Measurements from ENCODE around the gene ABHD12. TPM values are rescaled to one million over a fixed set of nuclear protein-coding genes. Genes with fewer than 3 reads are reported as not detected.

Gene ABHD12
- total RNA-seq, 2 donors from 2014 or later: 11.2 to 23.0 TPM

DNA sequence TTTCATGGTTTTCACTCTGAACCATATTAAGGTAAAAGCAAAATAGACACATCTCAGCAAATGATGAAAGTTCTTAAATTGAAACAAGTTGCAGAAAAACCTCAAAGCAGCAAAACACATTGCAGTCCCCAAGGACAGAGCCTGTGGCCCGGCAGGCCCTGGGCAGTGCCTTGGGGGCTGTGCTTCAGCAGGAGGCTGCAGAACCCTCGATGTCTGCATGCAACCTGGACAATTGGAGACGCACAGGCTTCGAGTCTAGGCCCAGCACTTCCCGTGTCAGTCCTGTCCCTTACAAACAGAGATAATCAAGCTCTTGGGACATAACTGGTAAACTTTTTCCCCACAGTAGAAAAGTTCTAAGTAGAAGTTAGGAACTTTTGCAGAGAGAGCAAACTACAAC lies 133.5 kb downstream of the ABHD12 start:
- Mint-ChIP-seq H3K4me3 (no peak overlapping the region), H3K4me1 (no peaks in the 10 kb centered on the region), H3K27ac (no peak overlapping the region), H3K36me3 (ENCODE audit: low read depth) (peaks cover 35% of the 10 kb centered on the region), H3K27me3 (no peaks in the 10 kb centered on the region), H3K9me3 (no peaks in the 10 kb centered on the region)
- no peak for ATAC-seq (replicated peaks)

DNA sequence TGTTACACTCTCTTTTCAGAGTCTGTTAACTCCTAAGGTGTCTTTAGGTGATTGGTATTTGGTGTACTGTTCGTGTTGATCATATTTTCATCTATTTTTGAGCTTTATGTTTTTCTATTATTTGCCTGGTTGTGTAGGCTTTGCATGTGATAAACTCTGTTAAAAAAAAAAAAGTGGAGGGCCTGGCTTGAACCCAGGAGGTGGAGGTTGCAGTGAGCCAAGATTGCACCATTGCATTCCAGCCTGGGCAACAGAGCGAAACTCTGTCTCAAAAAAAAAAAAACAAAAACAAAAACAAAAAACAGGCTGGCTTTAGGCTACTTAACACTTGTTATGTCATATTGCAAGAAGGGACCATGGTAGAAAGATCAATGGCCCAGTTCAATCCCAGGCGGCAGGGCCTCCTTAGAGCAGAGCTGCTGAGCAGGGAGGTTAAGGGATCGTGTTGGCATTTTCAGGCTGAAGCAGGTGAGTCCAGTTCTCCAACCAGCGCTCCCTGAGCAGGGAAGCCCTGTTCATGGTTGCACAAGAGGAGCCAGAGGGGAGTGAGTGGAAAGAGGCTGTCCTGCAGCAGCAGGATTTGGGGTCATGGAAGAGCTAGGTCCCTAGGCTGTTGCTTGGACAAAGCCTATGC lies 134.3 kb downstream of the ABHD12 start:
- ATAC-seq (replicated peaks): no peak
- peaks cover 1% of the 10 kb centered on the region for H3K4me1 Mint-ChIP-seq
- H3K9me3 Mint-ChIP-seq: no peaks in the 10 kb centered on the region
- H3K27ac Mint-ChIP-seq: no peak overlapping the region
- H3K4me3 Mint-ChIP-seq: no peak overlapping the region
- H3K27me3 Mint-ChIP-seq: no peaks in the 10 kb centered on the region
- H3K36me3 Mint-ChIP-seq (ENCODE audit: low read depth): peaks cover 27% of the 10 kb centered on the region

DNA sequence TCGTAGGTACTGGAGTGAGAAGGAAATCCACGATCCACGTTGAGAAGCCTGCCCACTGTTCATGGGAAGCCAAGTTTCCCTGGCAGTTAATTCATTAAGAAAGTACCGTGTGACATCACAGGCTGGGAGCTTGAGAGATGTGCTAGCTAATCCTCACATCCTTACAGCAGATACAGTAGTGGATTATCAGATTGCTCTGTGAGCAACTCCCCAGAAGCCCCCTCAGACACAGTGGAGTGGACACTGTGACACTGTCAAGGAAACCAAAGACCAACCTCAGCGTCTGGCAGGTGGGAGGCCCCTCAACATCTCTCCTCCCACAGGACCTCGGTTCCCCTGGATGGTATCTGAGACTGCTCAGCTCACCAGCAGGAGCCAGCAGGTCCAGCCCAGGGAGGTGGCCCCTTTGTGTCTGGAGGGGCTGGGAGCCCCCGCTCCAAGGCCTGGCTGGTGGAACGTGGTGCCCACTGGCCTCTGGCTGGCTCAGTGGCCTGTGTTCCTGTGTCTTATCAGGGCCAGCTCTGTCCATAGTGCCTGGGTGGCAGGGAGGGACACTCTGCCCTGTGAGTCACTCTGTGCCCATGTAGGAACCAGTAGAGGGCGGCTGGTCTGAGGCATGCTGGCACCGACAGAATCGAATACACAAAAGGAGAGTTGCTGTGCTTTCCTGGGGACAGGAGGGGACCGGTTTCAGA lies 135.5 kb downstream of the ABHD12 start:
- ATAC-seq (replicated peaks): no peak
- Mint-ChIP-seq H3K9me3 (no peaks in the 10 kb centered on the region), H3K4me1 (peaks cover 7% of the 10 kb centered on the region), H3K27ac (no peak overlapping the region), H3K4me3 (no peak overlapping the region), H3K36me3 (ENCODE audit: low read depth) (peaks cover 17% of the 10 kb centered on the region), H3K27me3 (no peaks in the 10 kb centered on the region)

DNA sequence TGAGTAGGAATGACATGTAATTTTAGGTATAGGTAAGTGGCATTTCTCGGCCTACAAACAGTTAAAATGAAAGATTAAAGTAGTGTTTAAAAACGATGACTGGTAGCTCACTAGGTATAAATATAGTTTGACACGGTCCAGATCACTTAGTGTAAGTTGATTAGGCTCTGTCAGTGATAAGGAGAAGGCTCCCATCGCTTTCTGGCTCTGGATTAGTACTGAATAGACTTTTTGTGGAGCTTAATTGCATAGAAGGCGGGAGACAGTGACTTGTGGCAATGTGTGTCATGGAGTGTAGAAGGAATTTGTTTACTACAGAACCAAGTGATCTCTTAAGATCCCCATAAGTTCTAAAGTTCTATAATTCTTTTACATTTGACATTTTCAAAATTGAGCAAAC lies 136.1 kb downstream of the ABHD12 start:
- Mint-ChIP-seq H3K4me3 (no peak overlapping the region), H3K4me1 (peaks cover 7% of the 10 kb centered on the region), H3K36me3 (ENCODE audit: low read depth) (peaks cover 11% of the 10 kb centered on the region), H3K9me3 (no peaks in the 10 kb centered on the region), H3K27me3 (no peaks in the 10 kb centered on the region), H3K27ac (no peak overlapping the region)
- ATAC-seq (replicated peaks): no peak

DNA sequence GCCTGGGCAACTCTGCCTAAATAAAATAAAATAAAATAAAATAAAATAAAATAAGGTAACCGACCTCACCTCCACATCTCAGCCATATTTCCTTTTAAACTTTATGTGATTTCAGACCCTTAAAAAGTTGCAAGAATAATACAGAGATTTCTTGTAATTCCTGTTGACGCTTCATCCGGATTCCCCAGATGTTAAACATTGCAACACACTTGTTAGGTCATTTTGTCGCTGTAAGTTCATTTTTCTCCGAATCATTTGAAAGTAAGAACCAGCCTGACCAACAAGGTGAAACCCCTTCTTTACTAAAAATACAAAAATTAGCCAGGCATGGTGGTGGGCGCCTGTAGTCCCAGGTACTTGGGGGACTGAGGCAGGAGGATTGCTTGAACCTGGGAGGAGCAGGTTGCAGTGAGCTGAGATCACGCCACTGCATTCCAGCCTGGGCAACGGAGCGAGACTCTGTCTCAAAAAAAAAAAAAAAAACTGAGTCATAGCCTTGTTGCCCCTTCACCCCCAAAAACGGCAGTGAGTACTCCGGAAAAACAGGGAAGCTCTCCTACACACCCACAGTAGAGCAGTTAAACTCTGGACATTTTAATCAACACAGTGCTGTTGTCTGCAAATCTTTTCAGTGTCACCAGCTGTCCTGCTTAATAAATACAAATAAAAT lies 136.9 kb downstream of the ABHD12 start:
- Mint-ChIP-seq H3K4me1 (peaks cover 12% of the 10 kb centered on the region), H3K9me3 (no peaks in the 10 kb centered on the region), H3K27ac (no peak overlapping the region), H3K4me3 (no peak overlapping the region), H3K27me3 (no peaks in the 10 kb centered on the region), H3K36me3 (ENCODE audit: low read depth) (peaks cover 3% of the 10 kb centered on the region)
- ATAC-seq (replicated peaks): no peak

DNA sequence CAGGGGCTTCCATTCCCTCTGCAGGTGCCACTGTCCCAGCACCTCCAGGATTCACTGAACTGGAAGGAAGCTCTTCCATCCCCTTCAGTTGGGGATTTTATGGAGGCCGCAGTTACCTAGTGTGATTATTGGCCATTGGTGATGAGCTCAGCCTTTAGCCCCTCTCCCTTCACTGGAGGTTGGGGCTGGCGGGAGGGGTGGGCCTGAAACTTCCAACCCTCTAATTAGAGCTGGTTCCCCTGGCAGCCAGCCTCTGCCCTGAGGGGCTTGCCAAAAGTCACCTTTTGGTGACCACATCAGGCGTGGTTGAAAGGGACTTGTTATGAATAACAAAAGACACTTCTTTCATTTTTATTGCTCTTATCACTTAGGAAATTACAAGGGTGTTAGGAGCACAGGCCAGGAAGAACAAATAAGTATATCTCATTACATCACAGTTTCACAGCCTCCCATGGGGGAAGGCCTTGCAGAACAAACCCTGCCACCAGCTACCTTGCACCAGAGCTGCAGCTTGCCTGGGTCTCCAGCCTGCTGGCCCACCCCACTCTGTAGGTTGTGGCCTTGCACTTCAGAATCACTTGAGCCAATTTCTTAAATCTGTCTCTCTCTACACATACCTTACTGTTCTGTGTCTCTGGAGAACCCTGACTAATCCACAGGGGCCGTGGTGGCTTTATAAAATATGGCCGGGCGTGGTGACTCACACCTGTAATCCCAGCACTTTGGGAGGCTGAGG lies 137.8 kb downstream of the ABHD12 start:
- Mint-ChIP-seq H3K36me3 (ENCODE audit: low read depth) (no peaks in the 10 kb centered on the region), H3K27ac (no peak overlapping the region), H3K4me3 (no peak overlapping the region), H3K4me1 (peaks cover 12% of the 10 kb centered on the region), H3K9me3 (no peaks in the 10 kb centered on the region), H3K27me3 (no peaks in the 10 kb centered on the region)
- no peak for ATAC-seq (replicated peaks)

DNA sequence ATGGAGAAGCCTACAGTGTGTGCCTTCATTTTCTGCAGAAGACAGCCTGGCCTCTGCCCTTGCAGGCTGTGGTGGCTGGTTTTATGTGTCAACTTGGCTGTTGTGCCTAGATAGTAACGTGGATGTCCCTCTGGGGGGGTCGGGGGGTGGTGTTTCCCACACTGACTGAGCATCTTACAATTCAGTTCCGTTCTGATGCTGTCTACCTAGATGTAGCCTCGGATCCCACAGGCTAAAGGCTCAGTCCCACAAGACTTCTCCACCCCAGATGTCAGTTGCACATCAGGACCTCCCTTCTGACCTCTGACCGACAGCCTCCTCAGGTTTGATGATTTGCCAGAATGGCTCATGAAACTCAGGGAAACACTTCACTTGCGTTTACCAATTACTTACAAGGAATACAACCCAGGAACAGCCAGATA lies 138.4 kb downstream of the ABHD12 start:
- no peak overlapping the region for H3K27ac Mint-ChIP-seq
- no peak overlapping the region for H3K4me3 Mint-ChIP-seq

DNA sequence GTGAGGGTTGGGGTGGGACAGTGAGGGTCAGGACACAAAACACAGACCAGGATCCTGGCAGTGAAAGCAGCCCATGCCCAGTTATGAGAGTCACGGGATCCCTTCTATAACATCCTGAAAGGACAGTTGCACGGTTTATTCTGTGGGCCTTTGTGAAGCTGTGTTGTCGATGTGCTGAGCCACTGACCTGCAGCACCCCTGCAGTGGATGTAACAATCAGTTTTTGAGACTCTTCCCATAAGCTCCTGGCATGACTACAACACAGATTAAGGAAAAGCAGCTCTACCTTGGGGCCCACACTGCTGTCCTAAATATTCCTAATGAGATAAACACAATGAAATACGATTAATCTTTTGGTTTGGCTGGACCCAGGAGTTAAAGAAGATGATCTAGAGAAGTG lies 139.1 kb downstream of the ABHD12 start:
- peaks cover 12% of the 10 kb centered on the region for H3K4me1 Mint-ChIP-seq
- H3K4me3 Mint-ChIP-seq: no peak overlapping the region
- H3K27me3 Mint-ChIP-seq: no peaks in the 10 kb centered on the region
- no peak overlapping the region for H3K27ac Mint-ChIP-seq
- H3K9me3 Mint-ChIP-seq: no peaks in the 10 kb centered on the region
- no peak for ATAC-seq (replicated peaks)
- H3K36me3 Mint-ChIP-seq (ENCODE audit: low read depth): no peaks in the 10 kb centered on the region

More for the DNA sequence above, 138.4 kb downstream of the ABHD12 start:
- no peaks in the 10 kb centered on the region for H3K36me3 Mint-ChIP-seq (ENCODE audit: low read depth)
- H3K4me1 Mint-ChIP-seq: peaks cover 12% of the 10 kb centered on the region
- no peaks in the 10 kb centered on the region for H3K9me3 Mint-ChIP-seq
- no peaks in the 10 kb centered on the region for H3K27me3 Mint-ChIP-seq
- no peak for ATAC-seq (replicated peaks)

DNA sequence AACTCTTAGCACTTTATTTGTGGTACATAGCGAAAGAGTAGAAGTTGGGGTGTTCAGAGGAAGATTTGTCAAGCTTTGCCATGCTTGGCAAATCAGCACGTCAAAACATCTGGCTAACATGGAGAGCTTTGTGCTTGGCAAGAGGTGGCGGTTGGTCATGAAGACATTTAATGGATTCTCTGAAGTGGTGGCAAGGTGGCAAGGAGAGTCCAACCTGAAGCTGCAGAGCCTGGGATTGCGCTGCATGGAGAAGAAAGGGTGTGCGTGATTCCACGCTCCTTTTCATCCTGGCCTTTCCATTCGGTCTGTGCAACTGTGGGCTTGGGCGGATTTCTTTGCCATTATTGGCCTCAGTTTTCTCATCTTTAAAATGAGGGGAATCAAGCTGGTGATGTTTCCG lies 139.6 kb downstream of the ABHD12 start:
- no peaks in the 10 kb centered on the region for H3K27me3 Mint-ChIP-seq
- H3K4me1 Mint-ChIP-seq: peaks cover 12% of the 10 kb centered on the region
- no peaks in the 10 kb centered on the region for H3K9me3 Mint-ChIP-seq
- no peak overlapping the region for H3K4me3 Mint-ChIP-seq
- no peaks in the 10 kb centered on the region for H3K36me3 Mint-ChIP-seq (ENCODE audit: low read depth)
- no peak for ATAC-seq (replicated peaks)
- no peak overlapping the region for H3K27ac Mint-ChIP-seq

DNA sequence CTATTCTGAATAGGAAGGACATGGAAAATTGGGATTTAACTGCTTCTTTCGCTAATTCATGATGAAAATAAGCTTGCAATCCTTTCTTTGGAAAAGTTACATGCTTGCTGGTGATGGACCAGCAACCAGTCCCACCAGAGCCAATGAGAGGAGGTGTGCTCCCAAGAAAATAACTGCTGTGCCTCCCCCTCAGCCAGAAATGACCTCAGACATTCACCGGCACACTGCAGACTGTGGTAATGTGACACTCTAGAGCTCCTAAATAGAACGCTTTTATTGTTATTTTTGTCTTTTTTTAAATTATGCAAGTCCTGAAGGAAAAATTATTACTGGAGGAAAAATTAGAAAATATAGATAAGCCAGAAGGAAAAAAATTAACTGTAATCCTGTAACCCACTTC lies 140.1 kb downstream of the ABHD12 start:
- Mint-ChIP-seq H3K27me3 (no peaks in the 10 kb centered on the region), H3K36me3 (ENCODE audit: low read depth) (no peaks in the 10 kb centered on the region), H3K4me3 (no peak overlapping the region), H3K4me1 (peaks cover 13% of the 10 kb centered on the region), H3K27ac (no peak overlapping the region), H3K9me3 (no peaks in the 10 kb centered on the region)
- no peak for ATAC-seq (replicated peaks)

Other genes with a start within 250 kb of the ABHD12 start
- 10 to 100 TPM; 40.0 to 46.2 TPM for gene ENTPD6, start 195.1 kb downstream of the ABHD12 start, total RNA-seq
- 10 to 100 TPM; 15.4 to 27.0 TPM for gene PYGB, start 142.8 kb downstream of the ABHD12 start, total RNA-seq
- gene GINS1, start 16.8 kb upstream of the ABHD12 start, total RNA-seq: 10 to 100 TPM; 20.9 to 31.1 TPM
- gene NINL, start 194.7 kb upstream of the ABHD12 start, total RNA-seq: 1 to 10 TPM; 1.7 to 4.6 TPM
- 1 to 10 TPM; 7.1 to 9.4 TPM for gene NANP, start 233.2 kb upstream of the ABHD12 start, total RNA-seq